GM10266 (cell line): ENCODE measurements around the gene MANSC1.

Source experiments
- DNase-seq: peaks from one replicate; pipeline ENCODE4 v3.0.0; 2012; ENCODE audit errors: extremely low spot score
- TF ChIP-seq, protein P1 (sequence below): IDR thresholded peaks from 2 replicates; pipeline ENCODE4 v1.5.1; 2012; ENCODE audit warnings: mild to moderate bottlenecking, low read depth; ENCODE audit not compliant: control insufficient read depth, insufficient read depth; ENCODE audit errors: missing control alignments

MANSC1 gene

GRCh38 chr12:12378616-12379015 lies 28.6 kb upstream of the MANSC1 start:
- TF ChIP-seq, protein P1, sequence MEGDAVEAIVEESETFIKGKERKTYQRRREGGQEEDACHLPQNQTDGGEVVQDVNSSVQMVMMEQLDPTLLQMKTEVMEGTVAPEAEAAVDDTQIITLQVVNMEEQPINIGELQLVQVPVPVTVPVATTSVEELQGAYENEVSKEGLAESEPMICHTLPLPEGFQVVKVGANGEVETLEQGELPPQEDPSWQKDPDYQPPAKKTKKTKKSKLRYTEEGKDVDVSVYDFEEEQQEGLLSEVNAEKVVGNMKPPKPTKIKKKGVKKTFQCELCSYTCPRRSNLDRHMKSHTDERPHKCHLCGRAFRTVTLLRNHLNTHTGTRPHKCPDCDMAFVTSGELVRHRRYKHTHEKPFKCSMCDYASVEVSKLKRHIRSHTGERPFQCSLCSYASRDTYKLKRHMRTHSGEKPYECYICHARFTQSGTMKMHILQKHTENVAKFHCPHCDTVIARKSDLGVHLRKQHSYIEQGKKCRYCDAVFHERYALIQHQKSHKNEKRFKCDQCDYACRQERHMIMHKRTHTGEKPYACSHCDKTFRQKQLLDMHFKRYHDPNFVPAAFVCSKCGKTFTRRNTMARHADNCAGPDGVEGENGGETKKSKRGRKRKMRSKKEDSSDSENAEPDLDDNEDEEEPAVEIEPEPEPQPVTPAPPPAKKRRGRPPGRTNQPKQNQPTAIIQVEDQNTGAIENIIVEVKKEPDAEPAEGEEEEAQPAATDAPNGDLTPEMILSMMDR, result no peak
- no peak for DNase-seq

- peak; percentile 60 for DNase-seq
- TF ChIP-seq, protein P1, result peak; percentile 60
These were observed 26.8 kb upstream of the MANSC1 start for GRCh38 chr12:12376646-12377448.

- TF ChIP-seq, protein P1, result no peak
- DNase-seq, result no peak
These were observed 23.1 kb upstream of the MANSC1 start for GRCh38 chr12:12372946-12373722.

DNA sequence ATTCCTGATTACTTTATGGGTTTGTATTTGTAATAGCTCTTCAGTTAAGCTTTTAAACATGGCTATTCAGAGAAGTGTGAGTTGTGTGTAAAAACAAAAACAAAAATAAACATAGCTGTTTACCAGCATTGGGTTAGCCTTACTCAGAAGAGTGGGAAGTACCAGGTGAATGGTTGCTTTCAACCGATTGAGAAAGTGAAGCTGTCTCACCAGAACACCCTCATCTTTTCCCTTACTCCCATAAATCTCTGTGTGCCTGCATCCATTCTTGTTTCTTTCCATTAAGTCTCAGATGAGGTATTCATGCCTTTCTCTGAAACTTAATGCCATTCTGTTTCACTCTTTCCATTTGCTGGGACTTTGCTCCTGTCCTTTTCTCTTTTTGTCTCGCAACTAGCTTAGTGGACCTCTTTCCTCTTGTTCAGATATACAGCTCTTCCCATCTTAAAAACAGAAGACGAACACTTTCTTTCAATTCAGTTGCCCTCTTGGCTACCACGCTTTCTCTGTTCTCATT lies 17.5 kb upstream of the MANSC1 start:
- TF ChIP-seq, protein P1, result no peak
- no peak for DNase-seq

DNA sequence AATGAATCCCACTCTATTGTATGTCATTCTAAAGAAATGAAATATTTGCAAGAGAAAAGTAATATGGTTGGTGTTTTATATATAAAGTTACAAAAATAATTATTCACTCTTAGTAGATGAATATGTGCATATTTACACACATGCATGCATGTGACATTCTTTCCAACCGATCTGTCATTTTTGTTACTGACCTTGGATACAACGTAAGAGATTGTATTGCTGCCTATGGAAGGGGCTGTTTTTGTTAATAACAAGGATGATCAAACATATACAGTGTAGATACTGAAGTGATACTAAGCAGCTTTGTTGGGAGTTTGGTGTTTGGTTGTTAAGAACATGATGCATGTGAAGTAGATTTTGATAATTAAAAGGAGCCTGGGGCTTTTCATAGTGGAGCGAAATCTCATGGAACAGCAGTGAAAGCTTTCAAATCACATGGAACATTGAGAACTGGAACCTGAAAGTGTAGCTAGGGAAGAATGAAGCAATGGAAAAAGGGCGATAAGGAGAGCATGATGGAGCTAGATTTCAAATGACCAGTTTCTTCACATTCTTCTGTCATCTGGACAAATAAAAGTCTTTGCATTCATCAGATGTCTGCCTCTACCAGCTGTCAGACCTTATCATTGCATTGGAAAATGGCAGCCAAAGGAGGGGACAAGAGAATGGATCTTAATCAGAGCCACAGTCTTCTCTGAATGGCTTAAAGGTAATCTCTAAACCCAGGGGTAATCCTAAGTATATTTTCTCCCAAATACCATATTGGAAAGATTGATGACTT lies 16.8 kb upstream of the MANSC1 start:
- TF ChIP-seq, protein P1, result no peak
- no peak for DNase-seq

- TF ChIP-seq, protein P1, result no peak
- DNase-seq, result no peak
These were observed 15.9 kb upstream of the MANSC1 start for GRCh38 chr12:12365931-12366431.
